Stimulated activated CD4-positive, alpha-beta T cell treated with anti-CD3 and anti-CD28 coated beads, Interleukin-4, amount 100 ng/mL, for 48 hours (primary cell): ENCODE measurements around the gene LIME1.

Source experiments
- DNase-seq, 2 donors: peaks; one replicate each; pipeline ENCODE4 v3.0.0-alpha.2; 2020; ENCODE audit warnings: low read depth in 2 of 2

Gene LIME1

GRCh38 chr20:63696628-63697356 is 39.7 kb upstream of the LIME1 start, which contains the start of gene TNFRSF6B:
Gene TNFRSF6B, plus strand, starts transcription at chr20:63696652. Its CDS starts 116 bp downstream, at chr20:63696768.
- no peak for DNase-seq

GRCh38 chr20:63697357-63697867 is 39.1 kb upstream of the LIME1 start:
- DNase-seq, result no peak

GRCh38 chr20:63697868-63698545 is 38.5 kb upstream of the LIME1 start:
- DNase-seq, result no peak

- peak; percentile 47 to 51 for DNase-seq
These were observed 37.6 kb upstream of the LIME1 start for GRCh38 chr20:63698739-63699465.

GRCh38 chr20:63699466-63700198 is 36.8 kb upstream of the LIME1 start:
- no peak for DNase-seq

GRCh38 chr20:63700199-63701050 is 36.0 kb upstream of the LIME1 start:
- DNase-seq, result no peak

- no peak for DNase-seq
These were observed 35.5 kb upstream of the LIME1 start for GRCh38 chr20:63701051-63701328.

- no peak for DNase-seq
These were observed 35.0 kb upstream of the LIME1 start for GRCh38 chr20:63701329-63702035.

- DNase-seq, result no peak
These were observed 34.3 kb upstream of the LIME1 start for GRCh38 chr20:63702036-63702665.

- DNase-seq, result no peak
These were observed 33.6 kb upstream of the LIME1 start for GRCh38 chr20:63702751-63703470.

GRCh38 chr20:63703471-63703975 is 32.9 kb upstream of the LIME1 start:
- DNase-seq, result no peak

- DNase-seq, result no peak
These were observed 32.3 kb upstream of the LIME1 start for GRCh38 chr20:63703976-63704748.

GRCh38 chr20:63704749-63705117 is 31.7 kb upstream of the LIME1 start:
- no peak for DNase-seq

- no peak for DNase-seq
These were observed 31.0 kb upstream of the LIME1 start for GRCh38 chr20:63705232-63706026.

- no peak for DNase-seq
These were observed 30.3 kb upstream of the LIME1 start for GRCh38 chr20:63706027-63706695.

- DNase-seq, result peak in 1 of 2 donors; percentile 53
These were observed 29.5 kb upstream of the LIME1 start for GRCh38 chr20:63706852-63707557.
